BLaER1 treated with 17β-estradiol and CSF1 and Interleukin-3, amounts not matched to agents 10 nM and 100 nM (cell line): ENCODE results near the gene TMBIM6.

Experiments used
- H3K27ac ChIP-seq, 11 experiments: shearing (Covaris generic); formaldehyde crosslinking; 2 replicates each; pipeline ENCODE4 v1.8.1; 2022
- H3K27me3 ChIP-seq, 11 experiments: shearing (Covaris generic); formaldehyde crosslinking; 2 replicates each; pipeline ENCODE4 v1.8.1; 2022
- H3K36me3 ChIP-seq, 11 experiments: shearing (Covaris generic); formaldehyde crosslinking; 2 replicates each; pipeline ENCODE4 v1.8.1; 2022
- H3K4me1 ChIP-seq, 10 experiments: shearing (Covaris generic); formaldehyde crosslinking; 2 replicates each; pipeline ENCODE4 v1.8.1; 2022
- H3K4me2 ChIP-seq, 11 experiments: shearing (Covaris generic); formaldehyde crosslinking; 2 replicates each; pipeline ENCODE4 v1.8.1; 2022
- H3K4me3 ChIP-seq, 10 experiments: shearing (Covaris generic); formaldehyde crosslinking; 2 replicates each; pipeline ENCODE4 v1.8.1; 2022
- H3K9ac ChIP-seq, 11 experiments: shearing (Covaris generic); formaldehyde crosslinking; 2 replicates each; pipeline ENCODE4 v1.8.1; 2022
- H3K9me3 ChIP-seq, 11 experiments: shearing (Covaris generic); formaldehyde crosslinking; replicated peaks in 1 of 11; 2 replicates each; pipeline ENCODE4 v1.8.1; 2022
- H4K20me1 ChIP-seq, 11 experiments: shearing (Covaris generic); formaldehyde crosslinking; 2 replicates each; pipeline ENCODE4 v1.8.1; 2022
- Cebpa-rat ChIP-seq, 11 experiments: shearing (Covaris generic); IDR thresholded peaks; 2 replicates each; pipeline ENCODE4 v1.8.1; 2022

Gene TMBIM6

GRCh38 chr12:49741882-49742620 lies 694 bp downstream of the TMBIM6 start:
- Histone ChIP-seq H3K4me1 (peaks cover 28 to 51% (median 37%) of the 10 kb centered on the region in 10 experiments), H4K20me1 (peaks cover 52 to 55% (median 53%) of the 10 kb centered on the region in 11 experiments), H3K27ac (peak overlapping the region; percentile 90 to 98 (median 96)), H3K9me3 (no peaks in the 10 kb centered on the region), H3K9ac (peak overlapping the region; percentile 90 to 97 (median 95)), H3K36me3 (peaks cover 18 to 38% (median 26%) of the 10 kb centered on the region in 11 experiments; a peak in 21 of 22 replicates), H3K27me3 (no peaks in the 10 kb centered on the region), H3K4me3 (peak overlapping the region; percentile 67 to 79 (median 75)), H3K4me2 (peak overlapping the region; percentile 82 to 98 (median 93))
- TF ChIP-seq Cebpa-rat (IDR thresholded peaks at IDR 0.05): no peak

DNA sequence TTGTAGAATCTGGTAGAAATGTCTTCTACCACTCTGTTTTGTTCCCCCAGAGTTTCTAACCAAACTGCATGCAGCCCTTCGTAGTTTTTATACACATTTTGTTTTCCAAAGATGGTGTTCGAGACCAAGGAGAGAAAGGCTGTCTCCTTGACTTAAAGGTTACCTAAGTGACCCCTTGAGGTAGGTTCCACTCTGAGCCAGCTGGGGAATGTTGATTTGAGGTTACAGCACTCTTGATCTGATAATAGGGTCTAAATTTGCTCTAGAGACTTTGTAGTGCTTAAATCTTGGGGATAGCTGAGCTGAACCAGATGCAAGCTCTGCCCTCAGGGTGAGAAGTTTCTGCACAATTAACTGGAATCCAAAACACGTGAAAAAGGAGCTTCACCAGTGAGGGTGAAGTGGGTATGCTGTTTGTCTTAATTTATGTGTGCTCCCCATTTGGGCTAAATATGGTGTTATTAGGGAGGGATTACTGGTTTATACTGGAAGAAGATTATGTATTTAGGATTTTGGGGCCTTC lies 3.1 kb downstream of the TMBIM6 start:
- no peaks in the 10 kb centered on the region for H3K9me3 ChIP-seq
- H3K27ac ChIP-seq: no peak overlapping the region
- peaks cover 32 to 56% (median 42%) of the 10 kb centered on the region in 11 experiments for H3K36me3 ChIP-seq
- 0 out of 20 replicates have a peak overlapping the region, but pooled peaks of 1 of the 10 experiments have one; percentile 76 for H3K4me3 ChIP-seq
- peaks cover 76 to 79% (median 77%) of the 10 kb centered on the region in 11 experiments for H4K20me1 ChIP-seq
- H3K4me2 ChIP-seq: peak overlapping the region; percentile 25 to 98 (median 93); a peak in 21 of 22 replicates
- H3K27me3 ChIP-seq: no peaks in the 10 kb centered on the region
- TF ChIP-seq Cebpa-rat (IDR thresholded peaks at IDR 0.05): no peak
- H3K9ac ChIP-seq: peak overlapping the region in 6 of 11 experiments; percentile 2 to 96 (median 56); a peak in 5 of 22 replicates
- peaks cover 49 to 75% (median 60%) of the 10 kb centered on the region in 10 experiments for H3K4me1 ChIP-seq

DNA sequence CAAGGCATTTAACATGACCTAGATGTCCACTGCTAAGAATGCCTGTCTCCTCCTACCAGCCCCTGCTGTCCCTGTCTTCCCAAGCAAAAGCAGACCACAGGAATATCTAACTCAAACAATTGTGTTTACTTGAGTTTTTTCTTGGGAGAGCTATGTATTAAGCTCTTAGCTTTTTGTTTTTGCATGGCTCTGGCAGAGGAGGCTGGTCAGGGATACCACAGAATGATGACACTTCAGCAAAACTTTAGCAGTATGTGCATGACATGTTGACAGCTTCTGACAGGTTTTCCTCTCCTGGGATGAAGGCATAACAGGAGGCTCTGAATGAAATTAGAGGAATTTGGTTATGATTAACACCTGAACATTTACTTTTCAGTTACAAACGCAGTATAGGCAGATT lies 6.9 kb downstream of the TMBIM6 start:
- no peak overlapping the region for H3K4me3 ChIP-seq
- peak overlapping the region in 3 of 11 experiments; percentile 6 to 14 (median 7); a peak in 1 of 22 replicates for H3K9ac ChIP-seq
- peak overlapping the region; percentile 22 to 85 (median 70); a peak in 20 of 22 replicates for H3K4me2 ChIP-seq
- TF ChIP-seq Cebpa-rat (IDR thresholded peaks at IDR 0.05): no peak
- H3K36me3 ChIP-seq: peaks cover 48 to 79% (median 62%) of the 10 kb centered on the region in 11 experiments
- peaks cover 53 to 98% (median 66%) of the 10 kb centered on the region in 10 experiments for H3K4me1 ChIP-seq
- peaks cover 96 to 100% (median 100%) of the 10 kb centered on the region in 11 experiments for H4K20me1 ChIP-seq
- no peaks in the 10 kb centered on the region for H3K9me3 ChIP-seq
- H3K27ac ChIP-seq: no peak overlapping the region
- no peaks in the 10 kb centered on the region for H3K27me3 ChIP-seq

GRCh38 chr12:49748800-49749199 lies 7.4 kb downstream of the TMBIM6 start:
- H3K27ac ChIP-seq: peak overlapping the region in 2 of 11 experiments; percentile 63 to 65; a peak in 3 of 22 replicates
- H3K4me1 ChIP-seq: peaks cover 48 to 98% (median 63%) of the 10 kb centered on the region in 10 experiments
- no peaks in the 10 kb centered on the region for H3K27me3 ChIP-seq
- H3K4me2 ChIP-seq: peak overlapping the region; percentile 53 to 87 (median 72); a peak in 18 of 22 replicates
- H4K20me1 ChIP-seq: peaks cover 95 to 100% (median 100%) of the 10 kb centered on the region in 11 experiments
- no peak for TF ChIP-seq Cebpa-rat (IDR thresholded peaks at IDR 0.05)
- no peaks in the 10 kb centered on the region for H3K9me3 ChIP-seq
- H3K36me3 ChIP-seq: peaks cover 48 to 82% (median 66%) of the 10 kb centered on the region in 11 experiments
- H3K4me3 ChIP-seq: no peak overlapping the region
- peak overlapping the region in 1 of 11 experiments; percentile 14; a peak in 2 of 22 replicates for H3K9ac ChIP-seq

- Histone ChIP-seq H3K9ac (peak overlapping the region in 9 of 11 experiments; percentile 2 to 60 (median 53); a peak in 12 of 22 replicates), H3K4me2 (peak overlapping the region; percentile 53 to 87 (median 72)), H3K36me3 (peaks cover 43 to 82% (median 68%) of the 10 kb centered on the region in 11 experiments), H3K27me3 (no peaks in the 10 kb centered on the region), H3K4me3 (no peak overlapping the region), H3K4me1 (peaks cover 36 to 98% (median 61%) of the 10 kb centered on the region in 10 experiments), H3K9me3 (no peaks in the 10 kb centered on the region), H3K27ac (peak overlapping the region; percentile 3 to 73 (median 50); a peak in 19 of 22 replicates), H4K20me1 (peaks cover 87 to 100% (median 100%) of the 10 kb centered on the region in 11 experiments)
- peak in 2 of 11 experiments; percentile 38 to 85; a peak in 3 of 22 replicates for TF ChIP-seq Cebpa-rat (IDR thresholded peaks at IDR 0.05)
Observed at GRCh38 chr12:49750027-49750995, 9.0 kb downstream of the TMBIM6 start.

DNA sequence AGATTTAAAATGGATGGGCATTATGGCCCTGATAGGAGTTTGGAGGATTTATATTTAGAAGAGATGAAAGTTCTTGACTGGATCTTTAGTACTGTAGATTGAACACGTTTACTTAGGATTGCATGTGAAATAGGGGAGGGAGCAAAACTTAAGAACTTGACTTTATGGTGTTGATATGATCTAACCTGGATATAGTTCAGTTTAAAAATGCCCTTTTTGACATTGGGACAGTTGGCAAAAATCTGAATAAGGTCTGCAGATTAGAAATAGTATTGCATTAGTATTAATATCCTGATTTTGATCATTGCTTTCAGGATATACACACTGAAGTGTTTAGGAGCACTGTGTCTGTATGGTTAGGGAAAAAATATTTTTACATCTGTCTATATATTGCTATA lies 9.6 kb downstream of the TMBIM6 start:
- TF ChIP-seq Cebpa-rat (IDR thresholded peaks at IDR 0.05): no peak

GRCh38 chr12:49761677-49762467 lies 20.5 kb downstream of the TMBIM6 start:
- Histone ChIP-seq H4K20me1 (peaks cover 21 to 93% (median 62%) of the 10 kb centered on the region in 11 experiments), H3K4me2 (peak overlapping the region; percentile 42 to 76 (median 69)), H3K4me1 (peaks cover 18 to 46% (median 37%) of the 10 kb centered on the region in 10 experiments), H3K36me3 (peaks cover 88 to 97% (median 94%) of the 10 kb centered on the region in 11 experiments), H3K9ac (peak overlapping the region in 1 of 11 experiments; percentile 39; a peak in 2 of 22 replicates), H3K9me3 (no peaks in the 10 kb centered on the region), H3K27ac (peak overlapping the region in 4 of 11 experiments; percentile 17 to 31 (median 19); a peak in 5 of 22 replicates), H3K27me3 (no peaks in the 10 kb centered on the region), H3K4me3 (no peak overlapping the region)
- TF ChIP-seq Cebpa-rat (IDR thresholded peaks at IDR 0.05): no peak

More for the DNA sequence above, 9.6 kb downstream of the TMBIM6 start:
- Histone ChIP-seq H3K4me1 (peaks cover 36 to 97% (median 60%) of the 10 kb centered on the region in 10 experiments), H3K27ac (peak overlapping the region in 9 of 11 experiments; percentile 22 to 73 (median 54); a peak in 14 of 22 replicates), H3K9me3 (no peaks in the 10 kb centered on the region), H3K36me3 (peaks cover 50 to 85% (median 72%) of the 10 kb centered on the region in 11 experiments), H3K4me3 (no peak overlapping the region), H4K20me1 (peaks cover 87 to 100% (median 100%) of the 10 kb centered on the region in 11 experiments), H3K4me2 (peak overlapping the region in 10 of 11 experiments; percentile 53 to 87 (median 72); a peak in 18 of 22 replicates), H3K27me3 (no peaks in the 10 kb centered on the region), H3K9ac (peak overlapping the region in 5 of 11 experiments; percentile 2 to 59 (median 27); a peak in 5 of 22 replicates)
